ENCODE data around the gene ADCY6.

ADCY6 gene

DNA sequence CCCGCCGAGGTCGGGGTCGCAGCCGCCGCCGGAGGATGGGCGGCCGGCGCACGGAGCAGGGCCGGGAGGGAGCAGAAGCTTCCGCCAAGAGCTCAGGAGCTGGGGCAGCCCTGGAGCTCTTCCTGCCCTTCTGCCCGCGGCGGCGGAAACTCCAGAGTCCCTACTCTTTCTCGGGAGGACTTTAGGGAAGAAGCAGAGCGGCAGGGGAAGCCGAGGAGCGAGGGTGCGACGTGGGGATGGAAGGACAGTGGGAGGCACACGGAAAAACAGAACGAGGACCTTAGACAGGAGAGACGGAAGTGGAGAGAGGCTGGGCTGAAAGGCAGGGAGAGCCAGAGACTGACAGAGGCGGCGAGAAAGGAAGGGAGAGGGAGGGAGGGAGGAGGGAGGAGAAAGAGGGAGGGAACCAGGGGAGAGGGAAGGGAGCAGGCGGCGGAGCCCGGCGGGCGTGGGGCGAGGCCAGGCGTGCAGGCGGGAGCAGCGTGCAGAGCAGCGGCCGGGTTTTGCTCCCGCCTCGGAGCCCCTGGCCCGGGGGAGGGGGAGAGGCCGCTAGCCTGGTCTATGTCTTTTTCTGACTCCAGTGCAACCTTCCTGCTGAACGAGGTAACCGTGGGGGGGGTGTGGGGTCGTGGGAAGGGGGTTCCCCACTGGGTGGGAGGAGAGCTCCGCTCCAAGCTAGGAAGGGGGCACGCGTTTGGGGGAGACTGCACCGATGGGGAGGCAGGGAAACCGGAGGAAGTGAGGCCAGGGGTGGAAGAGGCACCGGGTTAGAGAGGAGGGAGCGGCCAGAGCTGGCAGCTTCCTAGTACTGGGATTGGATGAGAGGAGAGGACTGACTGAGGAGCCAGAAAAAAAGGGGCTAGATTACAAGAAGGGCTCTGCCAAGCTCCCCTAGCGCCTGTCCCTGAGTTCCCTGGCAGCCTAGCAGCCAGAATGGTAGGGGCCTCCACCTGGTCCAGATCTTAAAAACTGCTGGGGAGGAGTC lies 26.5 kb upstream of the ADCY6 start:
- DNase-seq: peak; percentile 10 to 12

GRCh38 chr12:48814262-48815125 lies 25.6 kb upstream of the ADCY6 start:
- peak; percentile 64 to 69 for DNase-seq

DNA sequence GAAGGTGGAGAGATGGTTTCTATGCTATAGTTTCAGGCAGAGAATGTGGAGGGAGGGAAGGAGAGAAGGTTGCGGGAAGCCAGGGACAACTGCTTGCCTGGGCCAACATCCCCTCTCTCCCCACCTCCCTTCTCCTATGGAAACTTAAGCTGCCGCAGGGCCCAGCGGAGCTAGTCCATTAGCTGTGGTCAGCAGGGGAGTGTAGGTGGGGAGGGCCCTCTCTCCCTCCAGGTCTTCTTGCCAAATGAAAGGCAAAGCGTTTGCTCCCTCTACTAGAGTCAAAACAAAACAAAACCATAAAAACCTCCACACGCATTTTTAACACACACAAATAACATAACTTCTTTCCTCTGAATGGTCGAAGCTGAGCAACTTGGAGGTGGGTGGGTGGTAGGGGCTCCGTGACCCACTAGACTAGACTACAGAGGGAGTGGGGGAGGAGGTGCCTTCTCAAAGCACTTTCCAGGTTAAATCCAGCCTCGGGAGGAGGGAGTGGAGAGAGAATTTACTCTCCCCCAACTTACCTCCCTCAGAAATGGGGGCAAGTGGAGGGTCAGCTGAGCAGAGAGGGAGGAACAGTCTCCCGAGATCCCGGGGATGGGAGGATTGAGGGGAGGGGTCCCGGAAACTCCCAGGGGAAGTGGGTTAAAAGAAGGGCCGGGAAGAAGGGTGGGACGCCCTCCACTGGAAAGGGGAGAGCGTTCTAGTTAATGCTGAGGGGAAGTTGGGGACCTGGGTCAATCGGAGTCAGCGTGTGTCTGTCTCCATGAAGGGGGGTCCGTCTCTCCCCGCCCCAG lies 24.8 kb upstream of the ADCY6 start:
- no peak for DNase-seq

- no peak for DNase-seq
Measured at GRCh38 chr12:48812389-48812788, 23.5 kb upstream of the ADCY6 start.

DNA sequence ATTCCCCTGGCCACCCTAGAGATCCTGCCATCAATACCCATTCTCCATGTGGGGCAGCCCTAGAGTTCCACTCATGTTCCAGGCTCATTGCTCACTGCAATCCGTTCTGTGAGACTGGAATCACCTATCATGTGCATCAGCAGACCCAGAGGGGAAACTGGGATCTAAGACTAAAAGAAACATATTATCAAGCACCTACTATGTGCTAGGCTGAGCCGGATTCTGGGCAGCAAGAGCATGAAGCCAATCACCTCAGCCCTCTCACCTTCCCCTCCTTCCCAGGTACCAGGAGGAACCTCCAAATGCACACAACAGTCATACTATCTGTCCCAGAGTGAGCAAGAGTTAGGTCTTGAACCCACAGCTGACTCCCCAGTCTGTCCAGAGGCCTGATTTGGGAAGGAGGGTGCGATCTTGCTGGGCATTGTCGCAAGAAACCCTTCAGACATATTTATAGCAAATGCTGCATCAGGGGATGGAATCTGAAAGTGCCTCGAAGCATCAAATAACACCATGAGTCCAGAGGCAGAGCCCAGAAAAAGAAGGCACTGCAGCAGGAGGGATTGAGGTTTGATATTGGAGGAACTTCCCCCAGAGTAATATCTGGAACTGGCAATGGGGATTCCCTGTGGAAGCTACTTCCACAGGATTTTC lies 22.7 kb upstream of the ADCY6 start:
- no peak for DNase-seq

GRCh38 chr12:48810903-48811431 lies 22.1 kb upstream of the ADCY6 start:
- no peak for DNase-seq

GRCh38 chr12:48807981-48808380 lies 19.1 kb upstream of the ADCY6 start:
- DNase-seq: no peak

- no peak for DNase-seq
Measured at GRCh38 chr12:48803675-48804074, 14.8 kb upstream of the ADCY6 start.

GRCh38 chr12:48800971-48801370 lies 12.1 kb upstream of the ADCY6 start:
- no peak for DNase-seq

- DNase-seq: no peak
Measured at GRCh38 chr12:48800457-48800856, 11.6 kb upstream of the ADCY6 start.

DNA sequence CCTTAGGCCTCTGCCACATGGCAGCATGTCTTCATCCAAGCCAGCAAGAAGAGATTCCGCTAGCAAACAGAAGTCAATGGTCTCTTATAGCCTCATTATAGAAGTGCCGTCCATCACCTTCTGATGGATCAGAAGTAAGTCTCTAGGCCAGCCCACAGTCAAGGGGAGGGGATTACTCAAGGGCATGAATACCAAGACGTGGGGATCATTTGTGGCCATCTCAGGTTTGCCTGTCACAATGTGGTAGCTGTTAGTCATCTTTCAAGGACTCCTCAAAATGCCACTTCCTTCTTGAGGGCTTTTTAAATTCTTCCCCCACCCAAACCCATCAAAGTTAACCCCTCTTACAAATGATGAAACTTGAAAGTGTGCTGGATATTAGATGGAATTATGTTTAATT lies 8.1 kb upstream of the ADCY6 start:
- DNase-seq: no peak

- peak; percentile 43 to 56 for DNase-seq
Measured at GRCh38 chr12:48795550-48796455, 6.9 kb upstream of the ADCY6 start.

DNA sequence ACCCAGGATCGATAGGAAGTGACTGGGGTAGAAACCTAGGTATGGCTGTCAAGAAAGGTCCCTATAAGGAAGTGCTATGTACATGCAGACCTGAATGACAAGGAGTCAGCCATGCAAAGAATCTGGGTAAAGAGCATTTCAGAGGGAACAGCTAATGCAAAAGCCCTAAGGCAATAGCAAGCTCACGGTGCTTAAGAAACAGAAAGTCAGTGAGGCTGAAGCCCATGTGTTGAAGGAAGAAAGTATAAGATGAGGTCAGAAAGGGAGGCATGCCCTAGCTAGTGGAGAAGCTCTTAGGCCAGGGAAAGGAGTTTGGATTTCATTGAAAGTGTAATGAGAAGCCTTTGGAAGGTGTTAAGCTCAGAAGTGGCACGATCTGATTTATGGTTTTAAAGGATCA lies 6.0 kb upstream of the ADCY6 start:
- no peak for DNase-seq

GRCh38 chr12:48793696-48794095 lies 4.8 kb upstream of the ADCY6 start:
- DNase-seq: no peak

- DNase-seq: no peak
Measured at GRCh38 chr12:48789858-48790326, 1.0 kb upstream of the ADCY6 start.

DNA sequence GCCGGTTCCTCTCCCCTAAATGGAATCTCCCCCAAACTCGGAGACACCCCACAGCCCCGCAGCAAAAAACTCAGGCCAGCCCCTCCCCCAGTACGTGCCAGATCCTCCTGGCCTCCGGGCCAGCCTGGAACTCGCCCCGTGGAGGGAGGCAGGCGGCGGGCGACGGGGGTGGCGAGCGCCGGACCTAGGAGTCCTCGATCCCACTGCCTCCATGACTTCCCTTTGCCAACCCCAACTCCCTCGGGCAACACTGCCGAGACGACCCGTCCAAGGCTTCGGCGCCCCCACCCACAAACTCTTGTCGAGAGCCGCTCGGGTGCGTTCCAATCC lies 400 bp downstream of the ADCY6 start:
- DNase-seq: no peak

DNA sequence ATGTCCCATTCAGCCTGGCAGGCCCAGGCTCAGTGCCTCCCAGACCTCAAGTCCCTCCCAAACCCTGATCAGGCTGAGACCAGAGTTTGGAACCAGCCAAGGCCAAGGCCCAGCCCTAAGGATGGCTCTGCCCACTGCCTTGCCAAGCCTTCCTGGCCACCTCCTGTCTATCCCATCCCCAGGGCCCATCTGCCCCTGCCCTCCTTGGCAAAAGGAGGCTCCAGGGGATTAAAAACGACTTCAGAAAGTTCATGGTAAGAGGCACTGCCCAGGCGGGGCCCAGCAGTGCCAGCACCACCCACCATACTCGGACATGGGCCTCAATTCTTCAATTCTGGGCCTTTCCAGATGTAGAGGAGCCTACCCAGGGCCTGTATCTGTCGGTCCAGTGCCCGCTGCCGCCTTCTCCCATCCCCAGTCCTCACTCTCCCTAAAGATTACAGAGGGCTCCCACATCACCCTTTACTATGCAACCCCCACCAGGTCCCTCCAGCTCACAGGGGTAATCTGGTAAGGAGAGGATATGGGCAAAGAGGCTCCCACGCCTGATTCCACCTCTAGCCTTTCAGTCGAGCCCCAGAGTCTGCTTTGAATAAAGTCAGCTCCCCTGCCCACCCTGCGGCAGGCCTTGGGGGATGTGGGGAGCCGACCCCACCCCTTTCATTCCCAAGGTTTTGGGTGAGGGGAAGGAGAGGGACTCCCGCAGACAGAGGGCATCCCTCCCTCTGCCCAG lies 932 bp downstream of the ADCY6 start:
- no peak for DNase-seq

- DNase-seq: no peak
Measured at GRCh38 chr12:48786591-48787544, 2.0 kb downstream of the ADCY6 start.

DNA sequence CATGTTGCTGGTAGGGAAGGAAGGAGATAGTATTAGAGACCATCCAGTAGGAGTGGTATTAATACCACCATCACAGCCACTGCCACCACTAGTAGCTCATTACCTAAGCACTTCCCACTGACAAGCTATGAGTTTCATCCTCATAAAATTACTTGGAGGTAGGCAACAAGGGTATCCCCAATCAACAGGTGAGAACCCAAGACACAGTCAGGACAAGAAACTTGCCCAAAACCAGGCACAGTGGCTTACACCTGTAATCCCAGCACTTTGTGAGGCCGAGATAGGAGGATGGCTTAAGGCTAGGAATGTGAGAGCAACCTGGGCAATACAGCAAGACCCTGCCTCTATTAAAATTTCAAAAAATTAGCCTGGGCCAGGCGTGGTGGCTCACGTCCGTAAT lies 5.5 kb downstream of the ADCY6 start:
- no peak for DNase-seq
